Keratinocyte (primary cell): Measurements from ENCODE around the gene CDC20B.
A peak's percentile ranks its signal among the peaks of the same experiment; 100 is the strongest.

Experiments
- CTCF ChIP-seq, 3 experiments: IDR thresholded peaks in 1 of 3; conservative IDR thresholded peaks in 1 of 3; optimal IDR thresholded peaks in 1 of 3; 2 replicates in 2 of 3; 3 replicates in 1 of 3; pipeline versions ENCODE3 to v1.5.1; 2011; ENCODE audit warnings: low read length in 3 of 3, mild to moderate bottlenecking in 3 of 3, moderate library complexity in 2 of 3, control low read depth in 1 of 3, inconsistent platforms in 1 of 3; ENCODE audit not compliant: insufficient read depth in 2 of 3; ENCODE audit errors: extremely low read depth in 1 of 3
- EZH2 ChIP-seq: IDR thresholded peaks from one replicate; pipeline ENCODE4 v1.6.1; 2012; ENCODE audit warnings: inconsistent platforms, mild to moderate bottlenecking, low read length, moderate library complexity

DNA sequence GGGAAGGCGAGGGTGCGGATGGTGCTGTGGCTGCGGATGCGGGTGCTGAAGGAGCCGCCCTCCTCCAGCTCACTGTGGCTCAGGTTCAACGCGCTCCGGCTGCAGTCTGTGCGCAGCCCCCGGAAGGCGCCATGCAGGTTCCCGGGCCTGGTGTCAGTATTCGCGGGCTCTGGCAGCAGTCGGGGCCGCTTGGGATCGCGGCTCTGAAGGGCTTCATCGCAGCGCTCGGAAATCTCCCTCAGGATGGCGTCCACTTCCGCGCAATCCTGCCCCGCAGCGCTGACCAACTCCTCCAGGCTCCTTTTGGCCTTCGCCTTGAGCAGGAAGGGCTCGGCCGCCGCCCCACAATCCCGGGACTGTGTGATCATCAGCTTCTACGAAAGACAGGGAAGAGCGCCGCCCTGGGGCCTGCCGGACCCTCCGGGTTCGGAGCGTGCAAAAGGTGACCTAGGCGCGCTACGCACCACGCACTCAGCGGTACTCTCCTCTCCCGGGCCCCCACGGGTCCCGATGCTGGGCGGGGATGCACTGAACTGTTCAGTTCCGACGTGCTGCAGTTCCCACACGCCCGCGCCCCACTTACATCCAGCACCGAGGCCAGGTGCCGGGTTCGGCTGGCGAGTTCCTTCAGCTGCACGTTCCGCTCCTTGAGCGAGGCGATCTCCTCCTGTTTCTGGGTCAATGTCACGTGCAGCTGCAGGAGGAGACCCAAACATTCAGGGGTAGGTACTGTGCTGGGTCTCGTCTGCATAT, 47.6 kb upstream of the CDC20B start:
- no peak for TF ChIP-seq EZH2
- peak in 1 of 3 experiments; percentile 19 for TF ChIP-seq CTCF (optimal IDR thresholded peaks at IDR 0.05 in 1 of 3, IDR thresholded peaks at IDR 0.05 in 1 of 3, conservative IDR thresholded peaks at IDR 0.05 in 1 of 3; ENCODE audit: extremely low read depth in 1 of 3, insufficient read depth in 2 of 3, low read length in 3 of 3)
